ENCODE results near the gene ARFGAP2.

Gene ARFGAP2

GRCh38 chr11:47152126-47152952 lies 24.3 kb downstream of the ARFGAP2 start:
- no peak overlapping the region for H3K27ac ChIP-seq
- TF ChIP-seq CTCF (conservative IDR thresholded peaks at IDR 0.05) (0 out of 2 replicates have a peak, but pooled peaks have one; percentile 7), ZFX (IDR thresholded peaks at IDR 0.05) (no peak)

- H3K27ac ChIP-seq = no peak overlapping the region
- TF ChIP-seq CTCF (conservative IDR thresholded peaks at IDR 0.05) (no peak), ZFX (IDR thresholded peaks at IDR 0.05) (no peak)
Observed at GRCh38 chr11:47149782-47150181, 26.9 kb downstream of the ARFGAP2 start.

GRCh38 chr11:47148903-47149531 lies 27.7 kb downstream of the ARFGAP2 start:
- H3K27ac ChIP-seq = no peak overlapping the region
- no peak for TF ChIP-seq ZFX (IDR thresholded peaks at IDR 0.05)
- no peak for TF ChIP-seq CTCF (conservative IDR thresholded peaks at IDR 0.05)

GRCh38 chr11:47148270-47148669 lies 28.4 kb downstream of the ARFGAP2 start:
- H3K27ac ChIP-seq = no peak overlapping the region
- no peak for TF ChIP-seq CTCF (conservative IDR thresholded peaks at IDR 0.05)
- no peak for TF ChIP-seq ZFX (IDR thresholded peaks at IDR 0.05)

- no peak overlapping the region for H3K27ac ChIP-seq
- no peak for TF ChIP-seq ZFX (IDR thresholded peaks at IDR 0.05)
- TF ChIP-seq CTCF (conservative IDR thresholded peaks at IDR 0.05) = no peak
Observed at GRCh38 chr11:47147681-47148080, 29.0 kb downstream of the ARFGAP2 start.

GRCh38 chr11:47147250-47147649 lies 29.4 kb downstream of the ARFGAP2 start:
- no peak overlapping the region for H3K27ac ChIP-seq
- TF ChIP-seq CTCF (conservative IDR thresholded peaks at IDR 0.05) (no peak), ZFX (IDR thresholded peaks at IDR 0.05) (no peak)

- no peak overlapping the region for H3K27ac ChIP-seq
- TF ChIP-seq CTCF (conservative IDR thresholded peaks at IDR 0.05) = no peak
Observed at GRCh38 chr11:47144541-47144940, 32.1 kb downstream of the ARFGAP2 start.

All from C4-2B (cell line).